GM12878 (cell line): Measurements from ENCODE around the gene ARHGAP45. TPM values are rescaled to one million over a fixed set of nuclear protein-coding genes. Genes with fewer than 3 reads are reported as not detected.

Source experiments
- ATAC-seq: fragments of 200-7000 bp; cut with Tn5 transposase; 3 replicates; pipeline ENCODE4 v1.9.1; 2020; ENCODE audit warnings: mild to moderate bottlenecking, moderate library complexity
- BruUV-seq: library from RNA; stranded (reverse); fragments of 400-500 nt; replicated peaks from 2 replicates; lab custom pipeline; 2021; lab: Mats Ljungman, UMichigan
- CTCF ChIA-PET: fragments of 300-600 bp; sonication (Branson Sonifier 250); formaldehyde crosslinking; extraction: SDS; loops from one replicate; lab custom pipeline; 2021; ENCODE audit warnings: inconsistent platforms; lab: Yijun Ruan, JAX
- POLR2A ChIA-PET: fragments of 350-600 bp; formaldehyde crosslinking; extraction: SDS; loops from one replicate; lab custom pipeline; 2021; ENCODE audit warnings: inconsistent platforms; lab: Charles Lee
- RAD21 ChIA-PET: fragments of 300-600 bp; sonication (Branson Sonifier 250); formaldehyde crosslinking; loops from one replicate; lab custom pipeline; 2023; ENCODE audit warnings: antibody characterized with exemption; ENCODE audit not compliant: unreplicated experiment; lab: Charles Lee
- SMC1A ChIA-PET: fragments of 300-600 bp; sonication (Branson Sonifier 250); formaldehyde crosslinking; loops from one replicate; lab custom pipeline; 2023; ENCODE audit not compliant: unreplicated experiment, uncharacterized antibody; lab: Charles Lee
- DNase-seq: peaks from one replicate; pipeline ENCODE4 v3.0.0-alpha.2; 2011; ENCODE audit warnings: low read depth, low spot score
- FAIRE-seq: peaks from 3 replicates; lab custom pipeline; 2011; peaks lifted over from hg19 to GRCh38; lab: Jason Lieb, UNC
- H2AFZ ChIP-seq: 2 replicates; pipeline ENCODE4 v1.6.0; 2011; ENCODE audit warnings: low read depth, low read length, control low read depth; ENCODE audit not compliant: control insufficient read depth
- H3K27ac ChIP-seq: 2 replicates; pipeline ENCODE4 v1.5.1; 2011; ENCODE audit warnings: control low read depth; ENCODE audit not compliant: control insufficient read depth, insufficient read depth
- H3K27me3 ChIP-seq, 2 experiments: replicated peaks in 1 of 2; 2 replicates each; pipeline versions ENCODE4 v1.6.0 to v1.6.1; 2011; ENCODE audit warnings: low read length in 1 of 2; ENCODE audit not compliant: control insufficient read depth in 2 of 2, insufficient read depth in 2 of 2
- H3K36me3 ChIP-seq, 2 experiments: 2 replicates each; pipeline ENCODE4 v1.5.1; 2011; ENCODE audit warnings: low read length in 1 of 2; ENCODE audit not compliant: control insufficient read depth in 2 of 2, insufficient read depth in 2 of 2
- H3K4me1 ChIP-seq: 2 replicates; pipeline ENCODE4 v1.6.1; 2011; ENCODE audit warnings: mild to moderate bottlenecking, low read length, moderate library complexity, mixed read lengths; ENCODE audit not compliant: control insufficient read depth, insufficient read depth
- H3K4me2 ChIP-seq: 2 replicates; pipeline ENCODE4 v1.6.0; 2011; ENCODE audit warnings: control low read depth; ENCODE audit not compliant: control insufficient read depth, insufficient read depth
- H3K4me3 ChIP-seq: fragments of 200-600 bp; sonication (generic); 2 replicates; pipeline ENCODE4 v1.5.1; 2016
- H3K79me2 ChIP-seq: 2 replicates; pipeline ENCODE4 v1.6.0; 2011; ENCODE audit warnings: low read length; ENCODE audit not compliant: control insufficient read depth, insufficient read depth
- H3K9ac ChIP-seq: 2 replicates; pipeline ENCODE4 v1.8.0; 2011; ENCODE audit warnings: low read length, control low read depth, mixed read lengths; ENCODE audit not compliant: control insufficient read depth, insufficient read depth
- H3K9me3 ChIP-seq: replicated peaks from 3 replicates; pipeline ENCODE4 v1.5.1; 2011; ENCODE audit warnings: mild to moderate bottlenecking, low read length; ENCODE audit not compliant: control insufficient read depth, insufficient read depth
- H4K20me1 ChIP-seq: 2 replicates; pipeline ENCODE4 v1.6.0; 2011; ENCODE audit not compliant: control insufficient read depth, insufficient read depth
- BCL3 ChIP-seq: IDR thresholded peaks from 2 replicates; pipeline ENCODE4 v1.6.1; 2011; ENCODE audit warnings: borderline replicate concordance, low read depth, mild to moderate bottlenecking, moderate library complexity, low read length; ENCODE audit not compliant: insufficient read depth, poor library complexity, severe bottlenecking
- CREM ChIP-seq: IDR thresholded peaks from 2 replicates; pipeline ENCODE4 v1.6.1; 2014; ENCODE audit warnings: antibody characterized with exemption, low read depth
- HCFC1 ChIP-seq: fragments of 150-350 bp; IDR thresholded peaks from 2 replicates; pipeline ENCODE4 v1.6.1; 2014; ENCODE audit warnings: low read length
- NBN ChIP-seq: fragments of 450-650 bp; IDR thresholded peaks from 2 replicates; pipeline ENCODE4 v1.6.1; 2016
- NFYA ChIP-seq: IDR thresholded peaks from 2 replicates; pipeline ENCODE4 v1.6.1; 2011; ENCODE audit warnings: low read depth, mild to moderate bottlenecking, low read length, improper control_type of control experiment, borderline replicate concordance
- NR2F1 ChIP-seq: fragments of 450-650 bp; conservative IDR thresholded peaks from 2 replicates; pipeline ENCODE4 v1.6.1; 2017; ENCODE audit warnings: mild to moderate bottlenecking
- POLR2AphosphoS2 ChIP-seq: IDR thresholded peaks from 2 replicates; pipeline ENCODE4 v1.6.1; 2011; ENCODE audit warnings: low read depth, mild to moderate bottlenecking, low read length, improper control_type of control experiment, moderate library complexity
- RAD51 ChIP-seq: fragments of 450-650 bp; IDR thresholded peaks from 2 replicates; pipeline ENCODE4 v1.6.1; 2016; ENCODE audit warnings: moderate library complexity, mild to moderate bottlenecking, inconsistent platforms
- SMARCA5 ChIP-seq: fragments of 450-650 bp; IDR thresholded peaks from 2 replicates; pipeline ENCODE4 v1.6.1; 2017; ENCODE audit warnings: mild to moderate bottlenecking
- ZZZ3 ChIP-seq: IDR thresholded peaks from 2 replicates; pipeline ENCODE4 v1.6.1; 2011; ENCODE audit warnings: low read depth; ENCODE audit not compliant: control insufficient read depth, insufficient read length
- whole genome bisulfite sequencing: methylation state at CpG from one replicate; pipeline ENCODE4 v1.1.6; 2016; ENCODE audit warnings: low lambda C conversion rate; ENCODE audit not compliant: insufficient replicate concordance, insufficient coverage; ENCODE audit errors: missing lambda C conversion rate; 5-methylcytosine and 5-hydroxymethylcytosine counted together
- in situ Hi-C: fragments of 300-500 bp; cut with MboI; formaldehyde crosslinking; loops from 9 replicates; pipeline ENCODE4 v1.14.3; 2018; ENCODE audit warnings: mixed read lengths
- intact Hi-C: fragments of 100-400 bp; cut with micrococcal nuclease; formaldehyde crosslinking; loops from one replicate; pipeline ENCODE4 v1.14.2; 2022; ENCODE audit not compliant: unreplicated experiment
- polyA plus RNA-seq, 11 experiments: library from polyadenylated mRNA; depleted of rRNA in 4 of 11; unstranded in 6 of 11; stranded (reverse) in 5 of 11; fragments of >200 nt; fragmentation: Nextera tagmentation in 4 of 11; fragmentation: Illumina TruSeq in 1 of 11; extraction: Ambion mirVana in 4 of 11; extraction: Trizol in 1 of 11; gene quantifications; 1 replicate in 1 of 11; 2 replicates in 10 of 11; pipeline versions ENCODE4 v1.2.1 to v1.2.3, GENCODE V29; 2011 to 2016; ENCODE audit warnings: inconsistent platforms in 2 of 11, missing spikeins in 2 of 11, low read depth in 1 of 11
- total RNA-seq, 4 experiments: library from RNA; depleted of rRNA in 3 of 4; stranded (reverse); fragments of >200 nt in 3 of 4; fragmentation: Illumina TruSeq in 1 of 4; extraction: Trizol in 1 of 4; gene quantifications; 2 replicates each; pipeline versions ENCODE4 v1.2.1 to v1.2.3, GENCODE V29; 2013 to 2021
- TF ChIP-seq, protein P1 (sequence below): IDR thresholded peaks from 2 replicates; pipeline ENCODE4 v1.6.1; 2012; ENCODE audit warnings: improper control_type of control experiment, low read depth, low read length; ENCODE audit not compliant: insufficient replicate concordance
- TF ChIP-seq, protein P2 (sequence below): fragments of 450-650 bp; IDR thresholded peaks from 2 replicates; pipeline ENCODE4 v1.6.1; 2017; ENCODE audit warnings: mild to moderate bottlenecking, moderate library complexity

Gene ARHGAP45
- total and polyA plus RNA-seq, 10 of the 15 experiments (the other 5 are each of a cell fraction or from before 2014, with no cell fraction given): 1.4 to 151 (median 59.9) TPM

DNA sequence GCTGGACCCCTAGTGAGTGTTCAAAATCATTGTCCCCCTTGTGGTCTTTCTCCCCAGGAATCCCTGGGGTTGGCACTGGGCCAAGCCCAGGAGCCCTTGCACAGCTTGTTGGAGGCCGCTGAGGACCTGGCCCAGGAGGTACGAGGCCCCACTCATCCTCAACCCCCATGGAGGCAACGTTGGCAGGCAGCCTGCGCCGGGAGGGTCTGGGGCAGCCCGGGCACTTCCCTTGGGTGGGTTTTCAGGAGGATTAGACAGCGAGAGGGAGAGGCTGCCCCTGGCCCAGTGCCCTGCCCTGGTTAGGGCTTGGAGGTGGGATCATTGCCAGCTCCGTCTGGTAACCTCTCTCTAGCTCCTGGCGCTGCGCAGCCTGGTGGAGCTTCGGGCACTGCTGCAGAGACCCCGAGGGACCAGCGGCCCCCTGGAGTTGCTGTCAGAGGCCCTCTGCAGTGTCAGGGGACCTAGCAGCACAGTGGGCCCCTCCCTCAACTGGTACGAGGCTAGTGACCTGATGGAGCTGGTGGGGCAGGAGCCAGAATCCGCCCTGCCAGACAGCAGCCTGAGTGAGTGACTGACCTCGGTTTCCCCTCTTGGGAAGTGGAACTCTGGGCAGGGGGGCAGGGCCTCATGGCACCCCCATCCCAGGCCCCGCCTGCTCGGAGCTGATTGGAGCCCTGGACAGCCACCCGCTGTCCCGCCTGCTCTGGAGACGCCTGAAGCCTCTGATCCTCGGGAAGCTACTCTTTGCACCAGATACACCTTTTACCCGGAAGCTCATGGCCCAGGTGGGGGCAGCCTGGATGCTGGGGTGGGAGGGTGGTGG lies 24.1 kb upstream of the ARHGAP45 start:
- H3K27ac ChIP-seq: no peak overlapping the region
- no peak overlapping the region for H3K4me3 ChIP-seq
- POLR2A ChIA-PET: interaction anchor here (0.5 to 1.0 kb wide), 4 partner anchors 14 to 161 kb away, joined by 3 read pairs; partner anchors contain the start of gene ARHGAP45
- intact Hi-C loops (no loop called here), in situ Hi-C loops (no loop called here)
- RAD21 ChIA-PET: no interaction called here
- no peak overlapping the region for H3K9ac ChIP-seq
- WGBS: 73% methylated on average over 23 of the region's 23 CpGs
- H3K27me3 ChIP-seq: no peaks in the 10 kb centered on the region
- no peak overlapping the region for H3K4me2 ChIP-seq
- CTCF ChIA-PET: no interaction called here
- H3K36me3 ChIP-seq: peaks cover 0 to 1% of the 10 kb centered on the region in 2 experiments; a peak in 1 of 4 replicates
- peaks cover 20% of the 10 kb centered on the region for H3K4me1 ChIP-seq
- FAIRE-seq (no peak), ATAC-seq (no peak), DNase-seq (no peak)
- no peak overlapping the region for H2AFZ ChIP-seq
- SMC1A ChIA-PET: no interaction called here
- H4K20me1 ChIP-seq: no peaks in the 10 kb centered on the region
- H3K9me3 ChIP-seq: no peaks in the 10 kb centered on the region
- H3K79me2 ChIP-seq: 0 out of 2 replicates have a peak, but pooled peaks cover 3% of the 10 kb centered on the region
- no TSS peak for BruUV-seq
- TF ChIP-seq RAD51 (no peak), NR2F1 (no peak), HCFC1 (no peak), CREM (no peak), POLR2AphosphoS2 (no peak), NFYA (no peak), BCL3 (no peak), NBN (no peak), ZZZ3 (no peak), SMARCA5 (no peak)
- TF ChIP-seq, protein P1, sequence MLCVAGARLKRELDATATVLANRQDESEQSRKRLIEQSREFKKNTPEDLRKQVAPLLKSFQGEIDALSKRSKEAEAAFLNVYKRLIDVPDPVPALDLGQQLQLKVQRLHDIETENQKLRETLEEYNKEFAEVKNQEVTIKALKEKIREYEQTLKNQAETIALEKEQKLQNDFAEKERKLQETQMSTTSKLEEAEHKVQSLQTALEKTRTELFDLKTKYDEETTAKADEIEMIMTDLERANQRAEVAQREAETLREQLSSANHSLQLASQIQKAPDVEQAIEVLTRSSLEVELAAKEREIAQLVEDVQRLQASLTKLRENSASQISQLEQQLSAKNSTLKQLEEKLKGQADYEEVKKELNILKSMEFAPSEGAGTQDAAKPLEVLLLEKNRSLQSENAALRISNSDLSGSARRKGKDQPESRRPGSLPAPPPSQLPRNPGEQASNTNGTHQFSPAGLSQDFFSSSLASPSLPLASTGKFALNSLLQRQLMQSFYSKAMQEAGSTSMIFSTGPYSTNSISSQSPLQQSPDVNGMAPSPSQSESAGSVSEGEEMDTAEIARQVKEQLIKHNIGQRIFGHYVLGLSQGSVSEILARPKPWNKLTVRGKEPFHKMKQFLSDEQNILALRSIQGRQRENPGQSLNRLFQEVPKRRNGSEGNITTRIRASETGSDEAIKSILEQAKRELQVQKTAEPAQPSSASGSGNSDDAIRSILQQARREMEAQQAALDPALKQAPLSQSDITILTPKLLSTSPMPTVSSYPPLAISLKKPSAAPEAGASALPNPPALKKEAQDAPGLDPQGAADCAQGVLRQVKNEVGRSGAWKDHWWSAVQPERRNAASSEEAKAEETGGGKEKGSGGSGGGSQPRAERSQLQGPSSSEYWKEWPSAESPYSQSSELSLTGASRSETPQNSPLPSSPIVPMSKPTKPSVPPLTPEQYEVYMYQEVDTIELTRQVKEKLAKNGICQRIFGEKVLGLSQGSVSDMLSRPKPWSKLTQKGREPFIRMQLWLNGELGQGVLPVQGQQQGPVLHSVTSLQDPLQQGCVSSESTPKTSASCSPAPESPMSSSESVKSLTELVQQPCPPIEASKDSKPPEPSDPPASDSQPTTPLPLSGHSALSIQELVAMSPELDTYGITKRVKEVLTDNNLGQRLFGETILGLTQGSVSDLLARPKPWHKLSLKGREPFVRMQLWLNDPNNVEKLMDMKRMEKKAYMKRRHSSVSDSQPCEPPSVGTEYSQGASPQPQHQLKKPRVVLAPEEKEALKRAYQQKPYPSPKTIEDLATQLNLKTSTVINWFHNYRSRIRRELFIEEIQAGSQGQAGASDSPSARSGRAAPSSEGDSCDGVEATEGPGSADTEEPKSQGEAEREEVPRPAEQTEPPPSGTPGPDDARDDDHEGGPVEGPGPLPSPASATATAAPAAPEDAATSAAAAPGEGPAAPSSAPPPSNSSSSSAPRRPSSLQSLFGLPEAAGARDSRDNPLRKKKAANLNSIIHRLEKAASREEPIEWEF: no peak
- TF ChIP-seq, protein P2, sequence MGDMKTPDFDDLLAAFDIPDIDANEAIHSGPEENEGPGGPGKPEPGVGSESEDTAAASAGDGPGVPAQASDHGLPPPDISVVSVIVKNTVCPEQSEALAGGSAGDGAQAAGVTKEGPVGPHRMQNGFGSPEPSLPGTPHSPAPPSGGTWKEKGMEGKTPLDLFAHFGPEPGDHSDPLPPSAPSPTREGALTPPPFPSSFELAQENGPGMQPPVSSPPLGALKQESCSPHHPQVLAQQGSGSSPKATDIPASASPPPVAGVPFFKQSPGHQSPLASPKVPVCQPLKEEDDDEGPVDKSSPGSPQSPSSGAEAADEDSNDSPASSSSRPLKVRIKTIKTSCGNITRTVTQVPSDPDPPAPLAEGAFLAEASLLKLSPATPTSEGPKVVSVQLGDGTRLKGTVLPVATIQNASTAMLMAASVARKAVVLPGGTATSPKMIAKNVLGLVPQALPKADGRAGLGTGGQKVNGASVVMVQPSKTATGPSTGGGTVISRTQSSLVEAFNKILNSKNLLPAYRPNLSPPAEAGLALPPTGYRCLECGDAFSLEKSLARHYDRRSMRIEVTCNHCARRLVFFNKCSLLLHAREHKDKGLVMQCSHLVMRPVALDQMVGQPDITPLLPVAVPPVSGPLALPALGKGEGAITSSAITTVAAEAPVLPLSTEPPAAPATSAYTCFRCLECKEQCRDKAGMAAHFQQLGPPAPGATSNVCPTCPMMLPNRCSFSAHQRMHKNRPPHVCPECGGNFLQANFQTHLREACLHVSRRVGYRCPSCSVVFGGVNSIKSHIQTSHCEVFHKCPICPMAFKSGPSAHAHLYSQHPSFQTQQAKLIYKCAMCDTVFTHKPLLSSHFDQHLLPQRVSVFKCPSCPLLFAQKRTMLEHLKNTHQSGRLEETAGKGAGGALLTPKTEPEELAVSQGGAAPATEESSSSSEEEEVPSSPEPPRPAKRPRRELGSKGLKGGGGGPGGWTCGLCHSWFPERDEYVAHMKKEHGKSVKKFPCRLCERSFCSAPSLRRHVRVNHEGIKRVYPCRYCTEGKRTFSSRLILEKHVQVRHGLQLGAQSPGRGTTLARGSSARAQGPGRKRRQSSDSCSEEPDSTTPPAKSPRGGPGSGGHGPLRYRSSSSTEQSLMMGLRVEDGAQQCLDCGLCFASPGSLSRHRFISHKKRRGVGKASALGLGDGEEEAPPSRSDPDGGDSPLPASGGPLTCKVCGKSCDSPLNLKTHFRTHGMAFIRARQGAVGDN: no peak
